HEK293T (cell line): Measurements from ENCODE around the gene SKIC8.

Experiments used
- ARNT ChIP-seq: fragments of 450-650 bp; IDR thresholded peaks from 2 replicates; pipeline ENCODE4 v1.6.1; 2017; ENCODE audit warnings: mild to moderate bottlenecking
- BHLHE40 ChIP-seq: fragments of 450-650 bp; IDR thresholded peaks from 2 replicates; pipeline ENCODE4 v1.6.1; 2016; ENCODE audit warnings: mild to moderate bottlenecking, moderate library complexity, borderline replicate concordance
- ELF4 ChIP-seq: fragments of 450-650 bp; IDR thresholded peaks from 2 replicates; pipeline ENCODE4 v1.6.1; 2017; ENCODE audit warnings: antibody characterized with exemption
- FOXA1 ChIP-seq: fragments of 450-650 bp; IDR thresholded peaks from 2 replicates; pipeline ENCODE4 v1.6.1; 2016; ENCODE audit warnings: mild to moderate bottlenecking
- FOXK2 ChIP-seq: fragments of 450-650 bp; IDR thresholded peaks from 2 replicates; pipeline ENCODE4 v1.6.1; 2016; ENCODE audit warnings: mild to moderate bottlenecking
- FOXM1 ChIP-seq: fragments of 450-650 bp; IDR thresholded peaks from 2 replicates; pipeline ENCODE4 v1.6.1; 2017; ENCODE audit warnings: mild to moderate bottlenecking, borderline replicate concordance
- HDGF ChIP-seq: fragments of 450-650 bp; IDR thresholded peaks from 2 replicates; pipeline ENCODE4 v1.6.1; 2017; ENCODE audit warnings: antibody characterized with exemption, borderline replicate concordance
- LEF1 ChIP-seq: fragments of 450-650 bp; IDR thresholded peaks from 2 replicates; pipeline ENCODE4 v1.6.1; 2017; ENCODE audit warnings: mild to moderate bottlenecking, borderline replicate concordance
- NFRKB ChIP-seq: fragments of 450-650 bp; IDR thresholded peaks from 2 replicates; pipeline ENCODE4 v1.6.1; 2016; ENCODE audit warnings: mild to moderate bottlenecking, moderate library complexity
- PKNOX1 ChIP-seq: fragments of 450-650 bp; IDR thresholded peaks from 2 replicates; pipeline ENCODE4 v1.6.1; 2016
- SP1 ChIP-seq: fragments of 450-650 bp; IDR thresholded peaks from 2 replicates; pipeline ENCODE4 v1.6.1; 2017
- SUZ12 ChIP-seq: fragments of 450-650 bp; IDR thresholded peaks from 2 replicates; pipeline ENCODE4 v1.6.1; 2016; ENCODE audit warnings: mild to moderate bottlenecking
- TARDBP ChIP-seq: fragments of 450-650 bp; IDR thresholded peaks from 2 replicates; pipeline ENCODE4 v1.6.1; 2016
- ZNF384 ChIP-seq: fragments of 450-650 bp; IDR thresholded peaks from 2 replicates; pipeline ENCODE4 v1.6.1; 2016

GRCh38 chr15:78263907-78264303 lies 35.5 kb downstream of the SKIC8 start:
- no peak for TF ChIP-seq ZNF384
- TF ChIP-seq HDGF = no peak
- no peak for TF ChIP-seq PKNOX1
- TF ChIP-seq FOXM1 = no peak
- no peak for TF ChIP-seq ARNT
- no peak for TF ChIP-seq BHLHE40
- no peak for TF ChIP-seq LEF1
- no peak for TF ChIP-seq FOXK2
- TF ChIP-seq FOXA1 = no peak
- TF ChIP-seq SUZ12 = no peak
- no peak for TF ChIP-seq NFRKB
- no peak for TF ChIP-seq ELF4
- TF ChIP-seq SP1 = no peak
- TF ChIP-seq TARDBP = no peak
